ENCODE data around the gene DPEP3.

The DPEP3 gene

DNA sequence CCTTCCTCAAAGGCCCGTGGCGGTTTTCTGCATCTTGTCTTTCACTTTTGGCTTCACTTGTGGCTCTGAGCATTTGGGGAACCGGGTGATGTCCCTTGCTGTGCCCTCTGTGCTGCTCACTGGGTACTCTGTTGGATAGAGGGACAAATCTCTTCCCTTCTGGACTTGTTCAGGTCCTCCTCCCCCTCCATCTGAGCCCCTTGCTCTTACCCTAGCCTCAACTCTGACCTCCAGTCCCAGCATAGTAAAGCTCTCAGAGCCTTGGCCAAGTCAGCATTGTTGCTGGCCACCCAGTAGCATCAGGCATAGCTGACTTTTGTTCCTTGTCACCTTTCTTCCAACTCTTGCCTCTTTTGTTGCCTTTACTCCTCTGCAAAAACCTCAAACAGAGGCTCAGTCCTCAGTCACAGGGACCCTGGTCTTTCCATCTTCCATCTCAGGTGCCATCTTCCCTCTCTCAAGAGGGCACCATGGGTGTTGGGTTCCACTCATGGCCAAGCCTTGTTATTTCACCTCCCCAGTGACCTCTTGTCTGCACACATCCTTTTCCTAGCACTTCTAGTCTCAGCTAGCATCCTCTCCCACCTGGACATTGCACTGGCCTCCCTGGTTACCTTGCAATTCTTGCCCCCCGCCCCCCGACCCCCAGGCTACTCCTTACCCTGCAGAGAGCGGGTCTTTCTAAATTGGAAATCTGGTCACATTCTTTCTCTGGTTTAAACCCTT, 43.3 kb downstream of the DPEP3 start:
- Mint-ChIP-seq H3K36me3 (peaks cover 8% of the 10 kb centered on the region), H3K27ac (peak overlapping the region; percentile 99), H3K27me3 (no peaks in the 10 kb centered on the region), H3K9me3 (ENCODE audit: low read depth) (no peaks in the 10 kb centered on the region), H3K4me1 (ENCODE audit: low read depth) (peaks cover 43% of the 10 kb centered on the region), H3K4me3 (peak overlapping the region; percentile 99)

DNA sequence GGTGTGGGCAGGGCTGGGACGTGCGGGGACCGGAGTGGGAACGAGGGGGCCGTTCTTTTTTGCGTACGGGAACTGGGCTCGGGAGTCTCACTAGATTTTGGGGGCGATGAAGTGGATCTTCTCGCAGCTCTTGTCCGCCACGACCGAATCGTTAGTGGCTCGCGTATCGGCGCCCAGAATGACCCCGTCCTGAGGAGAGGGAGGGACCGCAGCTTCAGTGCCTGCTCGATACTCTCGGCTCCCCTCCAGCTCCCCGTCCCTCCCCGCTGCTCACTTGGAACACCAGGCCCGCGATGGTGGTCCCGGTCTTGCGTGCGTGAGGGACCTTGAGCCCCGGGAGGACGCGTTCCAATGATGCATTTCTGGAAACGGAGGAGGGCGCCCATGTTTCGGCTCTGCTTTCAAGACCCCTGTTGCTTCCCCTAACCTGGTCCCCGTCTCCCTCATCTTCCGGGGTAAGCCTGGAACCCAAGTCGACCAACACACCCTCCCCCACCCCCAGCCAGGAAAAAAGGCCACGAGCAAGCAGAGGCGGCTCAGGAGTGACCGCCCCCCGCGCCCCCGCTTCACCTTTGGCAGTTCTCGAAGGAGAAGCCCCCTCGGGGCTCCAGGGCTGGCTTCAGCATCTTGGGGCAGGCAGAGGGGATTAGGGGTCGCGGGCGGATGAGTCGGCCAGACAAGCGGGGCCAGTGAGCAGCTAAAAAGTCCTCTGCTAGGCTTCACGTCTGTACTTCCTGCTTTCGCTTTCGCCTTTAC, 44.0 kb downstream of the DPEP3 start, which contains the start of gene PSMB10:
PSMB10 (minus strand) TSS at position 727 of the 756 bp plus-strand sequence; CDS start at position 626, 101 bp downstream.
- H3K4me3 Mint-ChIP-seq = peak within 1 kb of the TSS; percentile 99
- peak within 1 kb of the TSS; percentile 99 for H3K27ac Mint-ChIP-seq
- peaks cover 8% of the 10 kb centered on the region for H3K36me3 Mint-ChIP-seq
- H3K4me1 Mint-ChIP-seq (ENCODE audit: low read depth) = peaks cover 36% of the 10 kb centered on the region
- H3K9me3 Mint-ChIP-seq (ENCODE audit: low read depth) = no peaks in the 10 kb centered on the region
- H3K27me3 Mint-ChIP-seq = no peaks in the 10 kb centered on the region

DNA sequence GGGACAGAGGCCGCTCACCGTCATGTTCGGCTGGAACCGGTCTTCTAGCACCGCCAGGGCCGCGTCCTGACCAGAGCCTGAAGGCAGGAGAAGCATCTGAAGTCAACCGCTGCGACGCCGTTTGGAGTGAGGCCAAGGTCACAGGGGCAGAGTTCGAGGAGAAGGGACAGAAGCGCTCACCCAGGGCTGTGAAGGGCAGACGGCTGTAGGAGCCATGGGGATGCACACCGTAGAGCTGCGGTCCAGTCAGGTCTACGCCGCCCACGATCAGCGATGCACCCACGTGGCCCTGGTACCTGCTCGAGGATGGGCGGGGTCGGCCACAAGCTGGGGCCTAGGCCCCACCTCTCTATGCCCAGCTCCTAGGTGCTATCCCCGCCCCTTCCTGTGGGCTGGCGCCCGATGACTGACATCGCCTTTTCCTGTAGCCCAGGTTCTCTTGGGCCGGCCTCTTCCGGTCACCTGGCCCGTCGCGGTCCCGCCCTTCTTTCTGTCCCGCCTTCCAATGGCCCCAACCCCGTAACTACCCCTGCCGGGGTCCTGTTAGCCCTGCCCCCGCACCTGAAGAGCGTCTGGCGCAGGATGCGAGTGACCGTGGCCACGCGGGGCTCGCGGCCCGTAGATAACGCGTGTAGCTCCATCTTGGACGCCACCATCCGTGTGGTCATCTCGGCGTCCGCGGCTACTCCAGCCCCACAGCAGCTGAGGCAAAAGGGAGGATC, 44.7 kb downstream of the DPEP3 start:
- Mint-ChIP-seq H3K9me3 (ENCODE audit: low read depth) (no peaks in the 10 kb centered on the region), H3K27me3 (no peaks in the 10 kb centered on the region), H3K36me3 (peaks cover 8% of the 10 kb centered on the region), H3K4me3 (peak overlapping the region; percentile 99), H3K4me1 (ENCODE audit: low read depth) (peaks cover 35% of the 10 kb centered on the region), H3K27ac (peak overlapping the region; percentile 99)

DNA sequence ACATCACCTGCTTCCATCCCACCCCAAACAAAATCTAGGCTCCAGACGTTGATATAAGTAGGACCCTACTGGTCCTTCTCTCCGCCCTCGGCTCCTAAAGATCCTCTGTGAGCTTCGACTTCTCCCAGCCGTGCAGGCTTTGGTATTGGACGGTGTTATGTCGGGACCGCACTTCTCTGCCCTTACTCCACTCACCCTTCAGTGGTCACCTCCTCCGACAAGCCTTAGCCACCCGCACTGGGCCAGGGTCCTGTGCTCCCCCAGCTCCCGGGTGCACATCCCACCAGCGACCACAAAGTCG, 45.2 kb downstream of the DPEP3 start:
- Mint-ChIP-seq H3K27ac (peak overlapping the region; percentile 99), H3K9me3 (ENCODE audit: low read depth) (no peaks in the 10 kb centered on the region), H3K4me3 (peak overlapping the region; percentile 99), H3K4me1 (ENCODE audit: low read depth) (peaks cover 31% of the 10 kb centered on the region), H3K36me3 (peaks cover 8% of the 10 kb centered on the region), H3K27me3 (no peaks in the 10 kb centered on the region)

DNA sequence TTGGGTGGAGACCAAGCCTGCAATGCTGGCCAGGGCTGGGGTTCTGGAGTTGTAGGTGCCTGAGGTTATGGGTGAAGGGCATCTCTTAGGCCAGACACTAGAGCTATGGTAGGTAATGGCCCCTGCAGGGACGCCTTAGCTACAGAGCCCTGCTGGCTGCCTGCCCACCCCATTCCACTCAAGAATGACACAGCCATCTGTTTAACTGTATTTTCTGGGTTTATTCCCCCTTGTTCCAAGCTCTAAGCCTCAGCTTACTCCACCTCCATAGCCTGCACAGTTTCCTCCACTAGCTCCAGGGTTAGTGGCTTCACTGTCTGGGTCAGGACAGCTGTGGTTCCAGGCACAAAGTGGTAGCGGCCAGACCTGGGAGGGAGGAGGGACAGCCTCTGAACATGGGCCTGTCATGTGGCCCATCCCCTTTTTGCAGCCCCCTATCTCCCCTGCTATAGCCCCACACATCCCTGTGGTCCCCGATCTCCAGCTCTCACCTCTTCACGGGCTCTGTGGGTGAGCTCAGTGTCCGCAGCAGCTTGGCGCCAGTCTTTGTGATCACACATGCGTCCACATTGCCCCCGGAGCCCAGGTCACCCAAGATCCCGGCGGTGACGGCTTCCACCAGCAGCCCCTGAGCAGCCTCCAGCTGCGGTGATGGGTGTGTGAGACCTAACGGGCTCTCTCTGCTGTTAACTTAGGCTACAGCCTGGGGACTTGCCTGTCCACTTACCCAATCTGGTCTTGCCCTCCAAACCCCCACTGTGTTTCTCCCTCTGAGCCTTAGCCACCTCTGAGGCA, 45.8 kb downstream of the DPEP3 start:
- Mint-ChIP-seq H3K9me3 (ENCODE audit: low read depth) (no peaks in the 10 kb centered on the region), H3K4me3 (peak overlapping the region; percentile 99), H3K36me3 (peaks cover 8% of the 10 kb centered on the region), H3K27me3 (no peaks in the 10 kb centered on the region), H3K4me1 (ENCODE audit: low read depth) (peaks cover 25% of the 10 kb centered on the region), H3K27ac (peak overlapping the region; percentile 99)

DNA sequence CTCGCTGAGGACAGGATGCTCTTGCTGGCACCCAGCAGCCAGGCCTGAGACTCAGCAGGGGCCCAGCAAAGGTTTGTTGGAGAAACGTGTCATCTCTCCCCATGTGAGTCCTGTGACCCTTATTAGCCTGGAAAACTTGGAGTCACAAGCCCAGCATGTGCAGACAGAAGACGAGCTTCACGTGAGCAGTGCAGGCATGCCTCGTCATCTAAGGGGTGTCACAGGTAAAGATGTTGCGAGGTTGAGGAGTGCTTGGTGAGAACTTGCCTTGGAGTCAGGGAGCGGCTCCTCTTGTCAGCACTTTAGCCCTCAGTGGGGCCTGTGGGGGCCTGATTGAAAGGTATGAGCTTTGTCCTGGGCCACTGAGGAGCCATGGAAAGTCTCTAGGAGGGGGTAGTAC, 46.5 kb downstream of the DPEP3 start:
- H3K9me3 Mint-ChIP-seq (ENCODE audit: low read depth) = no peaks in the 10 kb centered on the region
- peaks cover 24% of the 10 kb centered on the region for H3K4me1 Mint-ChIP-seq (ENCODE audit: low read depth)
- H3K4me3 Mint-ChIP-seq = peak overlapping the region; percentile 99
- peaks cover 8% of the 10 kb centered on the region for H3K36me3 Mint-ChIP-seq
- peak overlapping the region; percentile 55 for H3K27ac Mint-ChIP-seq
- H3K27me3 Mint-ChIP-seq = no peaks in the 10 kb centered on the region

DNA sequence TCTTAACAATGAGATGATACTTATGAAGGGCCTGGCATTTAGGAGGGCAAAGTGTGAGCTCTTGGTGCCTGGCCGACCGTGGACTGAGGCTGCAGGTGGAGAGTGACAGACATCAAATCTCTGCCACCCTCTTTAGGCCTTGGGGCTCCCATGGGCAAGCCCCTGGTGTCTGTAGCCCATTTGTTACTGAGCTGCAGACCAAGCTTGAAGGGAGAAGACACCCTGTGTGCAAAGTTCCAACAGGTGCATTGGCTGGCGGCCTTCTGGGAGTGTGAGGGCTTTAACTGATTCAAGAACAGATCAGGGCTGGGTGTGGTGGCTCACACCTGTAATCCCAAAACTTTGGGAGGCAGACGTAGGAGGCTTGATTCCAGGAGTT, 47.8 kb downstream of the DPEP3 start:
- Mint-ChIP-seq H3K9me3 (ENCODE audit: low read depth) (no peaks in the 10 kb centered on the region), H3K27me3 (no peaks in the 10 kb centered on the region), H3K36me3 (peaks cover 8% of the 10 kb centered on the region), H3K4me3 (no peak overlapping the region), H3K27ac (no peak overlapping the region), H3K4me1 (ENCODE audit: low read depth) (peaks cover 23% of the 10 kb centered on the region)

DNA sequence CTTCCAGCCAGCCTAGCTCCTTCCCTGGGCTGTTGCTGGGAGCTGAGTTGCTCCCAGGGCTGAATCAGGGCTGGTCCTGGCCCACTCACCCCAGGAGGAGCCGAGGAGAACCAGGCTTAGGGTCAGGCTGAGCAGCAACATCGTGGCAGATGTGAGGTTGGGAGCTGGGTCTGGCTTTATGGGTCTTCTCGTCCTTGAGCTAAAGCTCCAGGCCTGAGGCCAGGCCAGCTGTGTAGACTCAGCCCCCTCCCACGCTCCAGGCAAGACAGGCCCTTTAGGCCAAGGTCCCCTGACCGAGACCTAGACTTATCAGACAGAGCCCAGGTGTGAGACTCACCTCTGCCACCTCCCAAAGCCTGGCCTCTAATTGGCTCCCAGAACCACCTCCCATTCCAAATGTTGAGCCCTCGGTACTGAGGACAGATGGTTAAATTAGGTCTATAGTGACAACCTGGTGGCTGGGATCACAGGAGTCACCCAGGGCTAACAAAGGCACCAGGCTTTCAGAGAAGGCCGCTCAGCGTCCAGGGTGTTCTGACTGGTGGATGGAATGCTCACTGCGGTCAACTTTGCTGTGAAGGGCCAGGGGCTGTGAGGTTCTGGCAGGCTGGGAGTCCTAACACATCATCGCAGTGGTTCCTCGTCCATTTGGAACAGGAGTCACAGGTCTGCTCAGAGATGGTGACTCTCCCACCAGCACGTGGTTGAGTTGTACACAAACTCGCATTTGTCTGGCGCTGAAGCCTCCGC, 48.4 kb downstream of the DPEP3 start, which contains the start of gene CTRL:
CTRL (minus strand) TSS at position 151 of the 750 bp plus-strand sequence; CDS start at position 141, 10 bp downstream.
- H3K27ac Mint-ChIP-seq = no peak within 1 kb of the TSS
- no peaks in the 10 kb centered on the region for H3K27me3 Mint-ChIP-seq
- no peak within 1 kb of the TSS for H3K4me3 Mint-ChIP-seq
- peaks cover 8% of the 10 kb centered on the region for H3K36me3 Mint-ChIP-seq
- no peaks in the 10 kb centered on the region for H3K9me3 Mint-ChIP-seq (ENCODE audit: low read depth)
- peaks cover 18% of the 10 kb centered on the region for H3K4me1 Mint-ChIP-seq (ENCODE audit: low read depth)

DNA sequence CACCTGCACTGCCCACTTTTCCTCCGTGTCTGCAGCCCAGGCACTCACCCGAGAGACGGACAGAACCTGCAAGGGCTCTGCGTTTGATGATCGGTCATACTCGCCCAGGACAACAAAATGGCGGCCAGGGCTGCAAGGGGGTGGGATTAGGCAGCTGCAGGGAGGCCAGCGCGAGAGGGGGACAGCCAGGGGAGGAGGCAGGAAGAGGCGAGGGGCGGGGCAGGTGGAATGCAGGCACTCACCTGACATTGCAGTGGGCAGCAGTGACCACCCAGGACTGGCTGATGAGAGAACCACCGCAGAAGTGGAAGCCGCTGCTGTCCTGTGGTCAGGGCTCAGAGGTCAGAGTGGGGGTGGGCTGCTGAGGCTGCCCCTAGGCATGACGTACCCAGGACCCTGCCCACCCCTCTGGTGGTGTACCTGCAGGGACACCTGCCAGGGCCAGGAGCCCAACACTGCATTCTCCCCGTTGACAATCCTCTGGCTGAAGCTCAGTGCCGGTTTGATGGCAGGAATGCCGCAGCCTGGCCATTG, 49.6 kb downstream of the DPEP3 start:
- Mint-ChIP-seq H3K27me3 (no peaks in the 10 kb centered on the region), H3K36me3 (peaks cover 6% of the 10 kb centered on the region), H3K4me3 (no peak overlapping the region), H3K4me1 (ENCODE audit: low read depth) (peaks cover 16% of the 10 kb centered on the region), H3K27ac (no peak overlapping the region), H3K9me3 (ENCODE audit: low read depth) (no peaks in the 10 kb centered on the region)

DNA sequence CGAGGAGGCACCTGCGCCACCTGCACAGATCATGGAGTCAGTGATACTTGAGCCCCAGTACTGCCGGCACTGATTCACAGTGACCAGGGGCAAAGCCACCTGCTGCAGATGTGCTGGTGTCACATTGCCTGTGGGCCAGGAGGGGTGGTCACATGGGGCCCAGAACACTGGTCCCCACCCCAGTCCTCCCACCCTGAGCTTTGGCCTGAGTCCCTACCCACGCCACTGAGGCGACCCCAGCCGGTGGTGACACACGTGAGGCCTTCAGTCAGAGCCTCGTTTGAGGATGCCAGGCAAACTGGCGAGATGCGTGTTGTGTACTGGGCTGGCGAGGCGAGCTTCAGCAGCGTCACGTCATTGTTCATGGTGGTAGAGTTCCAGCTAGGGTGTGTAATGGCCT, 50.1 kb downstream of the DPEP3 start:
- Mint-ChIP-seq H3K27ac (no peak overlapping the region), H3K9me3 (ENCODE audit: low read depth) (no peaks in the 10 kb centered on the region), H3K36me3 (peaks cover 1% of the 10 kb centered on the region), H3K4me3 (no peak overlapping the region), H3K4me1 (ENCODE audit: low read depth) (peaks cover 11% of the 10 kb centered on the region), H3K27me3 (no peaks in the 10 kb centered on the region)

DNA sequence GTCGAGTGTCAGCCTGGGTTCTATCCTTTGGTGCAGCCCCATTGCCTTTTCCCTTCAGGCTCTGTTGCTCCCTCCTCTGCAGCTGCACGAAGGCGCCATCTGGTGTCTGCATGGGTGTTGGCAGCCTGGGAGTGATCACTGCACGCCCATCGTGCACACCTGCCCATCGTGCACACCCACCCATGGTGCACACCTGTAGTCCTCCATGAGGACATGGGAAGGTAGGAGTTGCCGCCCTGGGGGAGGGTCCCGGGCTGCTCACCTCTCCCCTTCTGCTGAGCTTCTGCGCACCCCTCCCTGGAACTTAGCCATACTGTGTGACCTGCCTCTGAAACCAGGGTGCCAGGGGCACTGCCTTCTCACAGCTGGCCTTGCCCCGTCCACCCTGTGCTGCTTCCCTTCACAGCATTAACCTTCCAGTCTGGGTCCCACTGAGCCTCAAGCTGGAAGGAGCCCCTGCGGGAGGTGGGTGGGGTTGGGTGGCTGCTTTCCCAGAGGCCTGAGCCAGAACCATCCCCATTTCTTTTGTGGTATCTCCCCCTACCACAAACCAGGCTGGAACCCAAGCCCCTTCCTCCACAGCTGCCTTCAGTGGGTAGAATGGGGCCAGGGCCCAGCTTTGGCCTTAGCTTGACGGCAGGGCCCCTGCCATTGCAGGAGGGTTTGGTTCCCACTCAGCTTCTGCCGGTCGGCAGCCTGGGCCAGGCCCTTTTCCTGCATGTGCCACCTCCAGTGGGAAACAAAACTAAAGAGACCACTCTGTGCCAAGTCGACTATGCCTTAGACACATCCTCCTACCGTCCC, 51.5 kb downstream of the DPEP3 start:
- Mint-ChIP-seq H3K27me3 (no peaks in the 10 kb centered on the region), H3K4me1 (ENCODE audit: low read depth) (peaks cover under 1% of the 10 kb centered on the region), H3K36me3 (no peaks in the 10 kb centered on the region), H3K27ac (no peak overlapping the region), H3K4me3 (no peak overlapping the region), H3K9me3 (ENCODE audit: low read depth) (no peaks in the 10 kb centered on the region)

DNA sequence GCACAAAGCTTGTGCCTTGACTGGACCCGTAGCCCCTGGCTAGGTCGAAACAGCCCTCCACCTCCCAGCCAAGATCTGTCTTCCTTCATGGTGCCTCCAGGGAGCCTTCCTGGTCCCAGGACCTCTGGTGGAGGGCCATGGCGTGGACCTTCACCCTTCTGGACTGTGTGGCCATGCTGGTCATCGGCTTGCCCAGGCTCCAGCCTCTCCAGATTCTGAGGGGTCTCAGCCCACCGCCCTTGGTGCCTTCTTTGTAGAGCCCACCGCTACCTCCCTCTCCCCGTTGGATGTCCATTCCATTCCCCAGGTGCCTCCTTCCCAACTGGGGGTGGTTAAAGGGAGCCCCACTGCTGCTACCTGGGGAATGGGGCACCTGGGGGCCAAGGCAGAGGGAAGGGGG, 52.2 kb downstream of the DPEP3 start:
- no peak overlapping the region for H3K27ac Mint-ChIP-seq
- H3K9me3 Mint-ChIP-seq (ENCODE audit: low read depth) = no peaks in the 10 kb centered on the region
- H3K36me3 Mint-ChIP-seq = no peaks in the 10 kb centered on the region
- H3K27me3 Mint-ChIP-seq = no peaks in the 10 kb centered on the region
- H3K4me3 Mint-ChIP-seq = no peak overlapping the region
- H3K4me1 Mint-ChIP-seq (ENCODE audit: low read depth) = no peaks in the 10 kb centered on the region
